H9 (cell line): ENCODE measurements around the gene PVALB. TPM values are rescaled to one million over a fixed set of nuclear protein-coding genes. Genes with fewer than 3 reads are reported as not detected.
A peak's percentile ranks its signal among the peaks of the same experiment; 100 is the strongest.

Source experiments
- DNase-seq: peaks from one replicate; pipeline ENCODE4 v3.0.0-alpha.2; 2017
- H2AFZ ChIP-seq: one replicate; pipeline ENCODE4 v1.6.1; 2013; ENCODE audit warnings: mild to moderate bottlenecking, low read length, control low read depth, moderate library complexity
- H2AK5ac ChIP-seq: 2 replicates; pipeline ENCODE4 v1.6.1; 2013; ENCODE audit warnings: low read length, control low read depth, mixed read lengths; ENCODE audit not compliant: insufficient read length
- H2BK120ac ChIP-seq: one replicate; pipeline ENCODE4 v1.6.1; 2013; ENCODE audit warnings: low read depth, mild to moderate bottlenecking, low read length, control low read depth, inconsistent platforms; ENCODE audit not compliant: poor library complexity, severe bottlenecking
- H2BK12ac ChIP-seq: 2 replicates; pipeline ENCODE4 v1.6.1; 2013; ENCODE audit warnings: low read length, control low read depth, mixed read lengths, low read depth; ENCODE audit not compliant: insufficient read length
- H2BK15ac ChIP-seq: 2 replicates; pipeline ENCODE4 v1.6.1; 2013; ENCODE audit warnings: low read depth, low read length, control low read depth
- H2BK20ac ChIP-seq: one replicate; pipeline ENCODE4 v1.6.1; 2013; ENCODE audit warnings: low read depth, mild to moderate bottlenecking, low read length, control low read depth, inconsistent platforms; ENCODE audit not compliant: poor library complexity, severe bottlenecking
- H2BK5ac ChIP-seq: 2 replicates; pipeline ENCODE4 v1.6.1; 2013; ENCODE audit warnings: low read length, control low read depth, mixed read lengths; ENCODE audit not compliant: insufficient read length
- H3K14ac ChIP-seq: 2 replicates; pipeline ENCODE4 v1.6.1; 2013; ENCODE audit warnings: low read length, control low read depth; ENCODE audit not compliant: insufficient read depth
- H3K18ac ChIP-seq: 2 replicates; pipeline ENCODE4 v1.6.1; 2013; ENCODE audit warnings: low read depth, mild to moderate bottlenecking, mixed read lengths, low read length, control low read depth; ENCODE audit not compliant: insufficient read length
- H3K23ac ChIP-seq: 2 replicates; pipeline ENCODE4 v1.6.1; 2013; ENCODE audit warnings: low read length, control low read depth, mixed read lengths, low read depth; ENCODE audit not compliant: insufficient read length
- H3K23me2 ChIP-seq: 2 replicates; pipeline ENCODE4 v1.6.1; 2013; ENCODE audit warnings: low read depth, mild to moderate bottlenecking, mixed read lengths, low read length, control low read depth; ENCODE audit not compliant: insufficient read length, poor library complexity, severe bottlenecking
- H3K27ac ChIP-seq: 2 replicates; pipeline ENCODE4 v1.5.1; 2013; ENCODE audit warnings: low read length, control low read depth, mixed read lengths, low read depth; ENCODE audit not compliant: insufficient read length
- H3K27me3 ChIP-seq: 2 replicates; pipeline ENCODE4 v1.6.1; 2013; ENCODE audit warnings: low read length, control low read depth, inconsistent platforms; ENCODE audit not compliant: insufficient read depth
- H3K4ac ChIP-seq: 2 replicates; pipeline ENCODE4 v1.6.1; 2013; ENCODE audit warnings: low read depth, mild to moderate bottlenecking, control low read depth, inconsistent platforms, low read length, moderate library complexity
- H3K4me1 ChIP-seq: 2 replicates; pipeline ENCODE4 v1.6.1; 2013; ENCODE audit warnings: low read length, control low read depth, inconsistent platforms; ENCODE audit not compliant: insufficient read depth
- H3K4me2 ChIP-seq: 2 replicates; pipeline ENCODE4 v1.6.1; 2013; ENCODE audit warnings: low read length, control low read depth, mixed read lengths; ENCODE audit not compliant: insufficient read length, insufficient read depth
- H3K56ac ChIP-seq: 2 replicates; pipeline ENCODE4 v1.6.1; 2013; ENCODE audit warnings: low read depth, mild to moderate bottlenecking, mixed read lengths, low read length, control low read depth; ENCODE audit not compliant: insufficient read length
- H3K79me1 ChIP-seq: 2 replicates; pipeline ENCODE4 v1.6.1; 2013; ENCODE audit warnings: low read depth, mild to moderate bottlenecking, moderate library complexity, low read length, control low read depth, inconsistent platforms; ENCODE audit not compliant: insufficient read depth, poor library complexity, severe bottlenecking
- H3K79me2 ChIP-seq: 2 replicates; pipeline ENCODE4 v1.6.1; 2013; ENCODE audit warnings: low read length, control low read depth, inconsistent platforms; ENCODE audit not compliant: insufficient read depth
- H3K9ac ChIP-seq: 2 replicates; pipeline ENCODE4 v1.6.1; 2013; ENCODE audit warnings: low read length, control low read depth, mixed read lengths; ENCODE audit not compliant: insufficient read length; ENCODE audit errors: extremely low read depth
- H3K9me3 ChIP-seq: one replicate; pipeline ENCODE4 v1.6.1; 2013; ENCODE audit warnings: low read depth, low read length, inconsistent platforms; ENCODE audit not compliant: control insufficient read depth
- H3T11ph ChIP-seq: one replicate; pipeline ENCODE4 v1.6.1; 2013; ENCODE audit warnings: mild to moderate bottlenecking, low read length, control low read depth, inconsistent platforms
- H4K20me1 ChIP-seq: one replicate; pipeline ENCODE4 v1.6.1; 2013; ENCODE audit not compliant: control insufficient read depth, insufficient read length, insufficient read depth
- H4K5ac ChIP-seq: 2 replicates; pipeline ENCODE4 v1.6.1; 2013; ENCODE audit warnings: low read depth, mild to moderate bottlenecking, mixed read lengths, low read length, control low read depth; ENCODE audit not compliant: insufficient read length
- H4K8ac ChIP-seq: replicated peaks from 2 replicates; pipeline ENCODE4 v1.6.1; 2013; ENCODE audit warnings: low read length, control low read depth, mixed read lengths, low read depth; ENCODE audit not compliant: insufficient read length
- H4K91ac ChIP-seq: 2 replicates; pipeline ENCODE4 v1.6.1; 2013; ENCODE audit warnings: low read depth, mild to moderate bottlenecking, moderate library complexity, mixed read lengths, low read length, control low read depth; ENCODE audit not compliant: insufficient read length
- H3K27ac Mint-ChIP-seq, 3 experiments: 2 replicates in 2 of 3; 3 replicates in 1 of 3; pipeline ENCODE4 v1.8.0; 2020 to 2021; ENCODE audit warnings: mixed read lengths in 3 of 3, mild to moderate bottlenecking in 1 of 3, moderate library complexity in 1 of 3
- H3K27me3 Mint-ChIP-seq: 2 replicates; pipeline ENCODE4 v1.8.0; 2021; ENCODE audit warnings: low read depth, mild to moderate bottlenecking, moderate library complexity, mixed read lengths
- H3K36me3 Mint-ChIP-seq, 3 experiments: 2 replicates in 2 of 3; 3 replicates in 1 of 3; pipeline ENCODE4 v1.8.0; 2020 to 2021; ENCODE audit warnings: low read depth in 3 of 3, mixed read lengths in 3 of 3; ENCODE audit not compliant: insufficient read depth in 1 of 3
- H3K4me1 Mint-ChIP-seq, 2 experiments: 2 replicates each; pipeline ENCODE4 v1.8.0; 2020; ENCODE audit warnings: mixed read lengths in 2 of 2
- H3K4me3 Mint-ChIP-seq, 2 experiments: 2 replicates in 1 of 2; 3 replicates in 1 of 2; pipeline ENCODE4 v1.8.0; 2020 to 2021; ENCODE audit warnings: mild to moderate bottlenecking in 2 of 2, mixed read lengths in 2 of 2, moderate library complexity in 1 of 2
- H3K9me3 Mint-ChIP-seq, 2 experiments: 2 replicates in 1 of 2; 3 replicates in 1 of 2; pipeline ENCODE4 v1.8.0; 2020; ENCODE audit warnings: mild to moderate bottlenecking in 2 of 2, mixed read lengths in 2 of 2, moderate library complexity in 1 of 2
- CTCF ChIP-seq: fragments of 200-600 bp; sonication (generic); conservative IDR thresholded peaks from 3 replicates; pipeline ENCODE4 v1.8.0; 2021; ENCODE audit warnings: antibody characterized with exemption, mild to moderate bottlenecking
- WGBS: extraction: QIAGEN DNeasy Blood & Tissue Kit; methylation state at CpG from one replicate; pipeline ENCODE4 v1.1.7; 2013; ENCODE audit warnings: missing lambda C conversion rate, low lambda C conversion rate, mixed read lengths; ENCODE audit not compliant: insufficient read length; ENCODE audit errors: extremely low coverage; 5-methylcytosine and 5-hydroxymethylcytosine counted together
- total RNA-seq: library from RNA; stranded (reverse); gene quantifications from 2 replicates; pipeline ENCODE4 v1.2.1, GENCODE V29; 2021

PVALB gene
- total RNA-seq, 1 experiment from 2014 or later = 2.7 TPM

DNA sequence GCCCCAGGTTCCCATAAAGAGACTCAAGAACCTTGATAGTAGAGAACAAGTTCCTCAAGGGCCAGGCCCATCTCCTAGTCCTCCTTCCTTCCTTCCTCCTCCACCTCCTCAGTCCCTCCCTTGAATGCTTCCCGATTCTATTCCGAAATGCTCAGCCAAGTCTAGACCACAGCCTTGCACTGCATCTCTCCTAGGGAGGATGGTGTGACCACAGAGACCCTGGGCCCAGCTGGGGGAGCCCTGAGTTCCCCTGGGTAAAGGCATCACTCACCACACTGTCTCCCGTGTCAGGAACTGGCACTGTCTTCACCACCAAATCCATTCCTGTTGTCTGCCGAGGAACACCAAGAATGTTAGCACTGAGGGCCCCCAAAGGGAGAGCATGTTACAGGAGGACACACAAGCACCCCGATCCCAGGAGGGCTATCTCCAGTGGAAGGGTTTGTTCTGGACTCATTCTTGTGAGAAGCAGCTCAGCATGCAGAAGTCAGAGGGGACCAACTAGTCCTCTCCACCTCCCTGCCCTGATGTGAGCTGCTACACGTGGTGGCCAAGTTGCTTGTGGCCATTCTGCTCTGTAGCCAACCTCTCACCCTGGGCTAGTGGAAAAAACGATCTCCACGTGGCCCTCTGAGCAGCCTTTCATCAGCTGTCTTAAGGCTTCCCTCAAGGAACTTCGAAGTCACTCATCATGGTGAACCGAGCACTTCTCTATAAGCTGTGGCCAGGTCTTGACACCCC is 49.6 kb downstream of the PVALB start:
- H3K4me1 Mint-ChIP-seq = peaks cover 14 to 15% of the 10 kb centered on the region in 2 experiments
- Histone ChIP-seq H3K4ac (no peak overlapping the region), H3K79me1 (no peaks in the 10 kb centered on the region), H2BK20ac (no peak overlapping the region), H2BK120ac (no peak overlapping the region), H3K4me2 (no peak overlapping the region), H2AFZ (no peak overlapping the region), H3K56ac (no peak overlapping the region), H3K4me1 (no peaks in the 10 kb centered on the region), H4K91ac (no peak overlapping the region), H3K9ac (no peak overlapping the region), H4K5ac (no peak overlapping the region), H3K18ac (no peak overlapping the region), H3K27me3 (no peaks in the 10 kb centered on the region), H4K20me1 (no peaks in the 10 kb centered on the region), H4K8ac (no peak overlapping the region), H2AK5ac (no peak overlapping the region), H3K14ac (no peak overlapping the region), H3K27ac (no peak overlapping the region), H2BK12ac (no peak overlapping the region), H2BK15ac (no peak overlapping the region), H3K23ac (no peak overlapping the region), H3K9me3 (no peaks in the 10 kb centered on the region), H3K23me2 (no peaks in the 10 kb centered on the region), H3T11ph (no peak overlapping the region), H3K79me2 (no peaks in the 10 kb centered on the region), H2BK5ac (no peak overlapping the region)
- H3K4me3 Mint-ChIP-seq = no peak overlapping the region
- H3K9me3 Mint-ChIP-seq = no peaks in the 10 kb centered on the region
- no peak for TF ChIP-seq CTCF
- peaks cover 9 to 45% (median 39%) of the 10 kb centered on the region in 3 experiments; a peak in 6 of 7 replicates for H3K36me3 Mint-ChIP-seq
- no peak overlapping the region; a peak in 1 of 7 replicates for H3K27ac Mint-ChIP-seq
- no peaks in the 10 kb centered on the region for H3K27me3 Mint-ChIP-seq
- peak; percentile 10 for DNase-seq
- no CpG with 5 or more reads among the region's 10 CpGs for WGBS
